SK-N-SH (cell line): Measurements from ENCODE around the gene CACFD1.

ENCODE experiments used
- CTCF ChIP-seq: fragments of 200-600 bp; sonication (generic); IDR thresholded peaks from 2 replicates; pipeline ENCODE4 v1.6.1; 2017; ENCODE audit warnings: antibody characterized with exemption, mild to moderate bottlenecking, moderate library complexity
- FOXM1 ChIP-seq: IDR thresholded peaks from 2 replicates; pipeline ENCODE4 v1.4.0; 2012; ENCODE audit warnings: low read depth, mild to moderate bottlenecking
- TCF12 ChIP-seq: IDR thresholded peaks from 2 replicates; pipeline ENCODE4 v1.4.0; 2012

GRCh38 chr9:133490865-133491655 is 31.3 kb downstream of the CACFD1 start:
- TF ChIP-seq FOXM1 (no peak), TCF12 (no peak), CTCF (no peak)
